Measurements from ENCODE around the gene SMARCA4. TPM values are rescaled to one million over a fixed set of nuclear protein-coding genes. Genes with fewer than 3 reads are reported as not detected.
"Not testable (repeated sequence)": the region's sequence is repeated elsewhere in the genome, so short reads cannot be mapped to it uniquely, and the experiment has no call there.

The SMARCA4 gene
- total RNA-seq, 1 donor from 2014 or later: 92.8 TPM

GRCh38 chr19:11097367-11097766 is 136.5 kb downstream of the SMARCA4 start:
- not testable (repeated sequence) for DNase-seq (ENCODE audit: low read depth, low spot score)

DNA sequence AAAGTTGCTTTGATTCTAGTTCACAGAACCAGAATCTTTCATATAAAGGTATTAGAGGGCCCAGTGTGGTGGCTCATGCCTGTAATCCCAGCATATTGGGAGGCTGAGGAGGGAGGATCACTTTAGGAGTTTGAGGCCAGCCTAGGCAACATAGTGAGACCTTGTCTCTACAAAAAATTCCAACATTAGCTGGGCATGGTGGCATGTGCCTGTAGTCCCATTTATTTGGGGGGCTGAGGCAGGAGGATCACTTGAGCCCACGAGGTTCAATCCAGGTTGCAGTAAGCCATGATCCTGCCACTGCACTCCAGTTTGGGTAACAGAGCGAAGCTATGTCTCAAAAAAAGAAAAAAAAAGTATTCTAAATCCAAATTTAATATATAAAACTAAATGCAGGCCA is 137.5 kb downstream of the SMARCA4 start:
- no peak for DNase-seq (ENCODE audit: low read depth, low spot score)

DNA sequence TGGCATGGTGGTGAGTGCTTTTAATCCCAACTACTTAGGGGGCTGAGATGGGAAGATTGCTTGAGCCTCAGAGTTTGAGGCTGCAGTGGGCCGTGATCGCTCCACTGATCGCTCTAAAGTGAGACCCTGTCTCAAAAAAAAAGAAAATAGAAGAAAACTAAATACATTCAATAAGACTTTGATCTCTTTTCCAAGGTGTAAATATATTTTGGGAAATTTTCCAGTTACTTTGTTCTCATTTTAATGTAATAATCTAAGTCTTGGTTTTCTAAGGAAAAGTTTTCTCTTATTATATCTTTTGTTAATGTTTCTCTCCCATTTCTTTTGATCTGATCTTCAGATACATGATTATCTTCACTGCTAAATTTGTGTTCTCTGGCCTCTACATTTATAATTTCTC is 138.0 kb downstream of the SMARCA4 start:
- DNase-seq (ENCODE audit: low read depth, low spot score): no peak

GRCh38 chr19:11100049-11100448 is 139.2 kb downstream of the SMARCA4 start:
- no peak for DNase-seq (ENCODE audit: low read depth, low spot score)

DNA sequence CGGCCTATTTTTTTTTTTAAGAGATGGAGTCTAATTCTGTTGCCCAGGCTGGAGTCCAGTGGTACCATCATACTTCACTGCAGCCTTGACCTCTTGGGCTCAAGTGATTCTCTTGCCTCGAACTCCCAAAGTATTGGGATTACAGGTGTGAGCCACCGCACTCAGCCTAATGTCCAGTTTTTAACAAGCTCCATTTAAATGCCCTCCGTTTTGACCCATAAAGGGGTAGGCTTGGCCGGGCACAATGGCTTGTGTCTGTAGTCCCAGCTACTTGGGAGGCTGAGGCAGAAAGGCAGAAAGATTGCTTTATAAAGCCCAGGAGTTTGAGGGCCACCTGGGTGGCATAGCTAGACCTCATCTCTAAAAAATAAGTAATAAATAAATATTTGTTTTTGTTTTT is 140.2 kb downstream of the SMARCA4 start:
- DNase-seq (ENCODE audit: low read depth, low spot score): no peak

- no peak for DNase-seq (ENCODE audit: low read depth, low spot score)
Observed at GRCh38 chr19:11102944-11103343, 142.1 kb downstream of the SMARCA4 start.

GRCh38 chr19:11103667-11104066 is 142.8 kb downstream of the SMARCA4 start:
- DNase-seq (ENCODE audit: low read depth, low spot score): not testable (repeated sequence)

GRCh38 chr19:11105014-11105636 is 144.3 kb downstream of the SMARCA4 start:
- DNase-seq (ENCODE audit: low read depth, low spot score): no peak

DNA sequence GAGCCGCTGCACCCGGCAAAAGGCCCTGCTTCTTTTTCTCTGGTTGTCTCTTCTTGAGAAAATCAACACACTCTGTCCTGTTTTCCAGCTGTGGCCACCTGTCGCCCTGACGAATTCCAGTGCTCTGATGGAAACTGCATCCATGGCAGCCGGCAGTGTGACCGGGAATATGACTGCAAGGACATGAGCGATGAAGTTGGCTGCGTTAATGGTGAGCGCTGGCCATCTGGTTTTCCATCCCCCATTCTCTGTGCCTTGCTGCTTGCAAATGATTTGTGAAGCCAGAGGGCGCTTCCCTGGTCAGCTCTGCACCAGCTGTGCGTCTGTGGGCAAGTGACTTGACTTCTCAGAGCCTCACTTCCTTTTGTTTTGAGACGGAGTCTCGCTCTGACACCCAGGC is 145.6 kb downstream of the SMARCA4 start:
- DNase-seq (ENCODE audit: low read depth, low spot score): no peak

- no peak for DNase-seq (ENCODE audit: low read depth, low spot score)
Observed at GRCh38 chr19:11108746-11109145, 147.9 kb downstream of the SMARCA4 start.

GRCh38 chr19:11111117-11111770 is 150.4 kb downstream of the SMARCA4 start:
- no peak for DNase-seq (ENCODE audit: low read depth, low spot score)

GRCh38 chr19:11111771-11112144 is 150.9 kb downstream of the SMARCA4 start:
- no peak for DNase-seq (ENCODE audit: low read depth, low spot score)

Other genes with a start within 250 kb of the SMARCA4 start
- gene DNM2, start 243.0 kb upstream of the SMARCA4 start, total RNA-seq: 116 and 131 TPM in 2 replicates
- 32.6 and 39.4 TPM in 2 replicates for gene TMED1, start 124.8 kb upstream of the SMARCA4 start, total RNA-seq
- not detected in 2 replicates for gene C19orf38, start 112.6 kb upstream of the SMARCA4 start, total RNA-seq
- 25.7 and 32.2 TPM in 2 replicates for gene CARM1, start 89.5 kb upstream of the SMARCA4 start, total RNA-seq
- gene YIPF2, start 32.4 kb upstream of the SMARCA4 start, total RNA-seq: 98.3 and 109 TPM in 2 replicates
- 28.7 and 38.0 TPM in 2 replicates for gene TIMM29, start 32.2 kb upstream of the SMARCA4 start, total RNA-seq
- 98.5 and 115 TPM in 2 replicates for gene LDLR, start 128.4 kb downstream of the SMARCA4 start, total RNA-seq
- gene SPC24, start 194.8 kb downstream of the SMARCA4 start, total RNA-seq: 108 and 116 TPM in 2 replicates
- gene KANK2, start 236.5 kb downstream of the SMARCA4 start, total RNA-seq: 52.2 and 62.8 TPM in 2 replicates

All from pulmonary artery endothelial cell (primary cell).